PC-3 (cell line): ENCODE data around the gene FAM83E. TPM values are rescaled to one million over a fixed set of nuclear protein-coding genes. Genes with fewer than 3 reads are reported as not detected.

Experiments used
- ATAC-seq: fragments of 200-7000 bp; cut with Tn5 transposase; 2 replicates; pipeline ENCODE4 v1.9.1; 2020; ENCODE audit warnings: mild to moderate bottlenecking, moderate library complexity
- BruUV-seq: library from RNA; stranded (reverse); fragments of 400-500 nt; replicated peaks from 2 replicates; lab custom pipeline; 2021; lab: Mats Ljungman, UMichigan
- CTCF ChIA-PET: fragments of 300-600 bp; sonication (Branson Sonifier 250); formaldehyde crosslinking; loops from one replicate; lab custom pipeline; 2022; ENCODE audit warnings: antibody characterized with exemption; lab: Charles Lee
- POLR2A ChIA-PET: fragments of 300-600 bp; sonication (Branson Sonifier 250); formaldehyde crosslinking; loops from one replicate; lab custom pipeline; 2022; ENCODE audit warnings: antibody characterized with exemption; ENCODE audit not compliant: unreplicated experiment; lab: Charles Lee
- DNase-seq: peaks from one replicate; pipeline ENCODE4 v3.0.0-alpha.2; 2015
- H2AFZ ChIP-seq: fragments of 300-600 bp; sonication (generic); 2 replicates; pipeline ENCODE4 v1.6.0; 2016; ENCODE audit warnings: antibody characterized with exemption, low read length
- H3F3A ChIP-seq: fragments of 300-600 bp; sonication (generic); one replicate; pipeline ENCODE4 v1.6.0; 2017; ENCODE audit warnings: antibody characterized with exemption, low read length, control low read depth, mild to moderate bottlenecking; ENCODE audit not compliant: unreplicated experiment
- H3K27ac ChIP-seq: fragments of 300-600 bp; sonication (generic); 2 replicates; pipeline ENCODE4 v1.5.1; 2016; ENCODE audit warnings: mild to moderate bottlenecking, low read length
- H3K27me3 ChIP-seq: fragments of 300-600 bp; sonication (generic); 2 replicates; pipeline ENCODE4 v1.6.1; 2016; ENCODE audit warnings: low read length, mixed read lengths
- H3K36me3 ChIP-seq: fragments of 300-600 bp; sonication (generic); 2 replicates; pipeline ENCODE4 v1.6.1; 2016; ENCODE audit warnings: low read depth, mixed run types, low read length, mixed read lengths
- H3K4me1 ChIP-seq: fragments of 300-600 bp; sonication (generic); 2 replicates; pipeline ENCODE4 v1.5.1; 2016; ENCODE audit warnings: low read length; ENCODE audit not compliant: insufficient read depth
- H3K4me2 ChIP-seq: fragments of 300-600 bp; sonication (generic); 2 replicates; pipeline ENCODE4 v1.6.0; 2016; ENCODE audit warnings: low read length
- H3K4me3 ChIP-seq: fragments of 300-600 bp; sonication (generic); 2 replicates; pipeline ENCODE4 v1.5.1; 2016; ENCODE audit warnings: mild to moderate bottlenecking, low read length, mixed read lengths
- H3K79me2 ChIP-seq: fragments of 300-600 bp; sonication (generic); 2 replicates; pipeline ENCODE4 v1.6.1; 2017; ENCODE audit warnings: low read length, mixed read lengths
- H3K9ac ChIP-seq: fragments of 300-600 bp; sonication (generic); 2 replicates; pipeline ENCODE4 v1.6.0; 2016; ENCODE audit warnings: mild to moderate bottlenecking, low read length
- H3K9me2 ChIP-seq: fragments of 300-600 bp; sonication (generic); replicated peaks from 2 replicates; pipeline ENCODE4 v1.6.1; 2016; ENCODE audit warnings: mixed run types, low read length, mixed read lengths
- H3K9me3 ChIP-seq: fragments of 300-600 bp; sonication (generic); 2 replicates; pipeline ENCODE4 v1.6.1; 2016; ENCODE audit warnings: low read length, mixed read lengths
- H4K20me1 ChIP-seq: fragments of 300-600 bp; sonication (generic); 2 replicates; pipeline ENCODE4 v1.6.1; 2016; ENCODE audit warnings: low read length, mixed read lengths
- CTCF ChIP-seq: fragments of 300-600 bp; sonication (generic); conservative IDR thresholded peaks from 2 replicates; pipeline ENCODE4 v1.5.1; 2017; ENCODE audit warnings: antibody characterized with exemption, low read depth, mild to moderate bottlenecking, low read length
- EZH2 ChIP-seq: fragments of 300-600 bp; sonication (generic); IDR thresholded peaks from one replicate; pipeline ENCODE4 v1.6.1; 2017; ENCODE audit warnings: antibody characterized with exemption, mild to moderate bottlenecking, low read length; ENCODE audit not compliant: unreplicated experiment
- EZH2phosphoT487 ChIP-seq: fragments of 300-600 bp; sonication (generic); IDR thresholded peaks from 2 replicates; pipeline ENCODE4 v1.6.1; 2018; ENCODE audit warnings: mild to moderate bottlenecking, antibody characterized with exemption, low read length, borderline replicate concordance
- intact Hi-C: fragments of 100-400 bp; cut with micrococcal nuclease; formaldehyde crosslinking; loops from 2 replicates; pipeline ENCODE4 v1.9.0; 2023
- total RNA-seq: library from RNA; depleted of rRNA; stranded (reverse); fragments of >200 nt; gene quantifications from 2 replicates; pipeline ENCODE4 v1.2.3, GENCODE V29; 2014

Gene FAM83E
- total RNA-seq, 1 experiment from 2014 or later: 4.6 TPM

GRCh38 chr19:48646001-48646721 lies 31.3 kb upstream of the FAM83E start, which contains the start of gene CA11:
Gene CA11 (minus strand): TSS chr19:48646187. CDS start chr19:48645632, 555 bp downstream.
- intact Hi-C loops: loop anchor here (1.0 to 2.0 kb wide), 2 partner anchors 68 to 197 kb away; no protein-coding TSS in a partner anchor
- no peak within 1 kb of the TSS for H3K27ac ChIP-seq

DNA sequence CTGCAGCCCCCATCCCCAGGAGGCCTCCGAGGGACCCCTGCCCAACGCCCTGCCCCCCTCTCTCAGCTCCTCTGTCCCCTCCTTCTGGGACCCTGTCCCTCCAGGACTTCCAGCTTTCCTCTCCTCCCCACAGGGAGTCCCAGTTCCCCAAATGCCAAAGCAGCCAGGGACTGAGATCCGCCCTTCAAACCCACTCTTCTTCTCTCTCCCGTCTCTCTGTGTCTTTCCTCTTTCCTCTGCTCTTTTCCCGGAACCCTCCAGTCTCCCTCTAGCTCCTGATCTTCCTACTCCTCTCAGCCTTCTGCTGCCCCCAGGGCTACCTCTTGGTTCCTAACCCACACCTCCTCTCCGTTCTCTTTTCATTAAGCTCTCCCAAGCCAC lies 30.7 kb upstream of the FAM83E start:
- no peaks in the 10 kb centered on the region for H3K9me3 ChIP-seq
- no peaks in the 10 kb centered on the region for H3K9me2 ChIP-seq
- POLR2A ChIA-PET: interaction anchor here (0.6 kb wide), 1 partner anchor 69 kb away, joined by 3 read pairs; no protein-coding TSS in a partner anchor
- CTCF ChIA-PET: interaction anchor here (0.6 to 1.4 kb wide), 5 partner anchors 9 to 140 kb away, joined by 3 to 8 read pairs (median 5); partner anchors contain the start of gene DBP
- H3F3A ChIP-seq: no peaks in the 10 kb centered on the region
- no peaks in the 10 kb centered on the region for H3K36me3 ChIP-seq
- peaks cover 6% of the 10 kb centered on the region; the same call in 1 of the 2 replicates for H3K4me1 ChIP-seq
- H2AFZ ChIP-seq: peak overlapping the region; percentile 96
- DNase-seq (peak; percentile 4), ATAC-seq (peak; percentile 8)
- no peak overlapping the region for H3K27ac ChIP-seq
- H4K20me1 ChIP-seq: no peaks in the 10 kb centered on the region
- no TSS peak for BruUV-seq
- H3K4me2 ChIP-seq: peak overlapping the region; percentile 92
- H3K79me2 ChIP-seq: no peaks in the 10 kb centered on the region
- intact Hi-C loops: no loop called here
- no peaks in the 10 kb centered on the region for H3K27me3 ChIP-seq
- peak overlapping the region; percentile 30; the same call in 1 of the 2 replicates for H3K9ac ChIP-seq
- TF ChIP-seq EZH2: no peak
- no peak for TF ChIP-seq EZH2phosphoT487
- TF ChIP-seq CTCF: no peak
- peak overlapping the region; percentile 70 for H3K4me3 ChIP-seq

More at GRCh38 chr19:48646001-48646721, 31.3 kb upstream of the FAM83E start, which contains the start of gene CA11:
- Histone ChIP-seq H3K9ac (peak within 1 kb of the TSS; percentile 30), H3K9me2 (no peaks in the 10 kb centered on the region), H2AFZ (peak within 1 kb of the TSS; percentile 96), H3F3A (no peaks in the 10 kb centered on the region), H3K27me3 (no peaks in the 10 kb centered on the region), H4K20me1 (no peaks in the 10 kb centered on the region), H3K79me2 (no peaks in the 10 kb centered on the region), H3K9me3 (no peaks in the 10 kb centered on the region), H3K4me1 (peaks cover 6% of the 10 kb centered on the region; the same call in 1 of the 2 replicates), H3K4me3 (peak within 1 kb of the TSS; percentile 70), H3K36me3 (no peaks in the 10 kb centered on the region), H3K4me2 (peak within 1 kb of the TSS; percentile 92)
- no TSS peak for BruUV-seq
- ChIA-PET CTCF (interaction anchor here (0.6 to 1.4 kb wide), 5 partner anchors 9 to 140 kb away, joined by 3 to 8 read pairs (median 5); partner anchors contain the start of gene DBP), POLR2A (no interaction called here)
- DNase-seq: peak; percentile 81
- ATAC-seq: peak; percentile 84
- TF ChIP-seq CTCF (peak; percentile 69), EZH2 (no peak)
